UCSD-AML1 (cell line): ENCODE results near the gene BPTF.
"Not testable (repeated sequence)": the region's sequence is repeated elsewhere in the genome, so short reads cannot be mapped to it uniquely, and the experiment has no call there.

Experiments
- DNase-seq: peaks from one replicate; lab custom pipeline; 2025; ENCODE audit not compliant: unreplicated experiment; lab: John Stamatoyannopoulos, UW

Gene BPTF

DNA sequence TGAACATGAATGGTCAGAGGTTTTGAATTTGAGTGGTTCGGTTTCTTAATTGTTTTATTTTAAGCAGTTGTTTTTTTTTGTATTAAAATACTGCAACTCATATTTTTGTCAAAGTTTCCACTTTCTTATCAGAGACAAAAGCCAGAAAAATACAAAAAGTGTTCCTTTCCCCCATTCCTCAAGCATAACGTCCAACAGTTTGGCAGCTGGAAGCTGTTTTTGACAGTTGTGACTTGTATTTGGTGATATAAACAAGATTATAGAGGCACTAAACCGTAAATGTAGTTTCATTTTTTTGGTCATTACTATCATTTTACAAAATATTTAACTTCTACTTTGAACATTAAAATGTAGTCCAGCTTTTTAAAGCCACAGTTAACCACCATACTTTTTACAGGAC is 135.0 kb downstream of the BPTF start:
- DNase-seq = not testable (repeated sequence)

- DNase-seq = not testable (repeated sequence)
These were observed 136.9 kb downstream of the BPTF start for GRCh38 chr17:67962156-67962555.

DNA sequence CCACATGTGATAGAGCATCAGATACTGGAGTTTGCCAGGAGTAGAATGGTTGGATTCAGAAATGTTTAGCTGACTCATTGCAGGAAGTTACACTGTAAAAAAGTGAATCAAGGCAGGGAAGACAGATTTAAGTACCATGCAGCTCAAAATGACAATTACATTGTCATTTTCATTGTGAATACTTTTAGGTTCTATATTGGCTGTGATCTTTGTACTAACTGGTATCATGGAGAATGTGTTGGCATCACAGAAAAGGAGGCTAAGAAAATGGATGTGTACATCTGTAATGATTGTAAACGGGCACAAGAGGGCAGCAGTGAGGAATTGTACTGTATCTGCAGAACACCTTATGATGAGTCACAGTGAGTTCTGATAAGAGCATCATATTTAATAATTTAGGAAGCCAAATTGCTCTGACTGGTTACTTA is 137.9 kb downstream of the BPTF start:
- not testable (repeated sequence) for DNase-seq

GRCh38 chr17:67970783-67971182 is 145.5 kb downstream of the BPTF start:
- DNase-seq = no peak

GRCh38 chr17:67974185-67974584 is 148.9 kb downstream of the BPTF start:
- DNase-seq = no peak

GRCh38 chr17:67974598-67975066 is 149.3 kb downstream of the BPTF start:
- DNase-seq = no peak

GRCh38 chr17:67976306-67976705 is 151.0 kb downstream of the BPTF start:
- not testable (repeated sequence) for DNase-seq

GRCh38 chr17:67980456-67980855 is 155.2 kb downstream of the BPTF start:
- DNase-seq = no peak

- not testable (repeated sequence) for DNase-seq
These were observed 155.6 kb downstream of the BPTF start for GRCh38 chr17:67980883-67981282.

DNA sequence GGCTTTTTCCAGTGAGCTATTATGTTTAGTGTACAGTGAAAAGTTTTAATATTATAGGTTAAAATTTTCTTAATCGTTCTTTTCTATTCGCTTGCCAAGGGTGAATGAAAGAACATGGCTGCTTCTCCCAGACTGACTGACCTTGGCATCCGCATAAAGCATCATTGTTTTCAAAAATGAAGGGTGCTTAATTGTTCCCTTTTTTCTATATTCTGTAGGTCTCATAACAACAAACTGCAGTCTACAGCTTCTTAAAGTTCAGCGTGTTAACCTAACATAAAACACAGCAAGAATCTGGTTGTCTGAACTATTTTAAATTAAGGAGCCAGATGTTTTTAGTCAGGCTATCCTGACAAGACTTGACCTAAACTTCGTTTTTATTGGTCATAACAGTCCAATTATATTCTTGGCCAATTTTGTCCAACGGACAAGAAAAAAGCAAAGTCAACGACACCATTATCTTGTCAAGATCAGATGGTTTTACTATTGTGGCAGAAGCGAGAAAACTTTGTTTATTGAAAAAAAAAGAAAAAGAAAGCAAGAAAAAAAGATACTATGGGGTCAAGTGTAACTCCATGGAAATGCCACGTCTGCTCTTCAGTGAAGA is 156.8 kb downstream of the BPTF start:
- DNase-seq = no peak

DNA sequence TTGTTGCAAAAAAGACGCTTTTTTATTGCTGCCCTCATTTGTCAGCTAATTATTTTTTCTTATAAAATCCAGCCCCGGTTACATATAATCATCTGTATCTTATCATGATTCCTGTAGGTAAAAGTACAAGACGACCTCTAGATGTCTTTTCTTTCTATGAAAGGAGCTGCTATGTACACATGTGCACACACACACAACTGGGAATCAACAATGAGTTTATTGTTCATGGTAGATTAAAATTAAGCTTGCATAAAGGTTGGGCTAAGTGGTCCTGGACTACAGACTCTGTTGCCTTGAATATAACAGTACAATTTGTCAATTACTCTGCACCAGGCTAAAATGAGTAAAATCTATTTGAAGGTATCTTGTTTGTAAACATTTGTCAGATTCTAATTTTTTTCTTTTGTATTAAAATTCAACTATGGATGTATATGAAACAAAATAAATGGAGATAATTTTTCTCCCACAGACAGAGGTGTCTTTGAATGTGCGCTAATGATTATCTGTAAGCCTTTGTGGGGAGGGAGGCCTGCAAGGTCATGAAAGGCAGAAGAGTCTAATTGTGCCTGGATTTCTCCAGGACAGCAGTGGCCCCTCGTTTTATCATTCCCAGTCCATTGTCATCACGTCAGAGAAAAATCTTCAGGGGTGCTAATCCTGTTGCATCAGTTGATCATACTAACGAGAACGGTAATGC is 157.5 kb downstream of the BPTF start:
- no peak for DNase-seq

GRCh38 chr17:67983383-67983688 is 158.0 kb downstream of the BPTF start:
- DNase-seq = no peak

- no peak for DNase-seq
These were observed 165.6 kb downstream of the BPTF start for GRCh38 chr17:67990909-67991308.

GRCh38 chr17:67992548-67993152 is 167.3 kb downstream of the BPTF start:
- no peak for DNase-seq

GRCh38 chr17:67993153-67993997 is 168.1 kb downstream of the BPTF start:
- DNase-seq = peak; percentile 85

GRCh38 chr17:67993998-67994361 is 168.7 kb downstream of the BPTF start:
- no peak for DNase-seq

DNA sequence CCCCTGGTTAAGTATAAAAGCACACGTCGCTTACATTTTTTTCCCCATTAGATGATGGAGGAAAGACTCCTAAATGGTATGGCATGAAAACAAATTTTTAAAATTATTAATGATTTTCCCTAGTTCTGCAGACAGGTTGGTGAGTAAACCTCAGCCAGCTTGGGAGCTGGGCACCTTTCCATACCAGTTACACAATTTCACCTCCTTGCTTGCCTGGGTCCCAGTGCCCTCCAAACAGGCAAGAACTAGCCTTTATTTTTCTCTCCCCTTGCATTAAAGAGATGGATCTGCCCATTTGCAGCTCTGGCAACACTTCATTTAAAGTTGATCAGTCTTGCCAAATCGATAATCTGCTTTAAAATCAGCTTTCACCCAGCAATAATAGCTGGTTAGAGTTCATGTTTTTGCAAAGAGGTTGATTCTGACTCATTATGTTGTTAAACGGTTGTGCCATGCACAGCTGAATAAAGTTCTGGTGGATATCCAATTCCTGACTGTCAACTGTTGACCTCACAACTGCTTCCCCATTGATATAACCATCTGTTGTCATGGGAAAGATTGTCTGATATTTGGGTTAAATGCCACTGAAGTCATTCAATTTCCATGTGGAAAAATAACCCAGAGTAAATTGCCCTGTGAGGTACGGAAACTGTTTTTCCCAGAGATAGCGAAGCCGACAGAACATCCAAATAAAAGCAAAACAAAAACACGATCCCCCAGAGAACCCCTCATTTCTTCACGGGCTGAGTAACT is 169.7 kb downstream of the BPTF start:
- DNase-seq = no peak

- no peak for DNase-seq
These were observed 170.4 kb downstream of the BPTF start for GRCh38 chr17:67995570-67996263.

- DNase-seq = not testable (repeated sequence)
These were observed 171.2 kb downstream of the BPTF start, which contains the start of gene C17orf58 for GRCh38 chr17:67996301-67997171. TSS of gene C17orf58 (minus strand) at chr17:67996469. CDS start at chr17:67996198, 271 bp downstream.
